ENCODE data around the gene BORCS8.
A peak's percentile ranks its signal among the peaks of the same experiment; 100 is the strongest.
"Not testable (repeated sequence)": the region's sequence is repeated elsewhere in the genome, so short reads cannot be mapped to it uniquely, and the experiment has no call there.

The BORCS8 gene

DNA sequence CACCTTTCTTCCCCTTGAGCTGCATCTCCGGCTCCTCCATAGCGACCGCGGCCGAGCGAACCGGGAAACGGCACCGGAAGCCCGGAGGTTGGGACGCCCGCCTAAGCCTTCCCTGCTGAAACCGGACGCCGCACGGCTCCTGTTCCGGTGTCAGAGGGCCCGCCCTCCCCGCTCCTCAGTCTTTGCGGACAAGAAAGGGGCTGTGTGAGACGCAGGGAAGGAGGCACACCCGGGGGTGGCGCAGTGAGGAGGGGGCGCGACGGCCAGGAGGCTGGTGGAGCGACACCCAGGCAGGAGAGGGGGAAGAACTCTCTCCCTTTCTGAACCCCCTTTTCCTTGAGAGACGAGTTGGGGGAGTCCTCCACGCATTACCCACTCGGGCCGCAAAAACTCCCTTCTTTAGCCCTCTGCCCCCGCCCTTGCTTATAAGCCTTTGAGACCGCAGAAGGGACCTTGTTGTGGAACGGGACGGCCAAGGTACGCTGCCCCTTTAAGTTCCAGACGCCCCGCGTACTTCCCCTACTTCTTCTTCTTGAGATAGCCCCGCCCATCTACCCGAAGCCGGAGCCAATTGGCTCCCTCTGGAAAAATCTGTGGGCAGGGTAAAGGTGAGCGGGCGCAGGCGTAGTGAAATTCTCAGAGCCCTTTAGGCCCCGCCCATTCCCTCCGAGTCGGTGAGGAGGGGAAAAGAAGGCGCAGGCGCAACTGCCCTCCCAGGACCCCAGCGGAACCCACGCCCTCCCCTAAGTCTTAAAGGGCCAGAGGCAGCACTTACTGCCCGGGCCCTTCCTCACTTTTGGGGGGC lies at the start of gene BORCS8, which contains the start of gene RFXANK:
BORCS8 (minus strand) TSS at position 75 of the 805 bp plus-strand sequence; CDS start at position 40, 35 bp downstream.
RFXANK (plus strand) TSS at position 181 of the 805 bp plus-strand sequence. CDS start 1,689 bp downstream, outside the sequence.
- peak; percentile 97 to 100 (median 98) for DNase-seq

DNA sequence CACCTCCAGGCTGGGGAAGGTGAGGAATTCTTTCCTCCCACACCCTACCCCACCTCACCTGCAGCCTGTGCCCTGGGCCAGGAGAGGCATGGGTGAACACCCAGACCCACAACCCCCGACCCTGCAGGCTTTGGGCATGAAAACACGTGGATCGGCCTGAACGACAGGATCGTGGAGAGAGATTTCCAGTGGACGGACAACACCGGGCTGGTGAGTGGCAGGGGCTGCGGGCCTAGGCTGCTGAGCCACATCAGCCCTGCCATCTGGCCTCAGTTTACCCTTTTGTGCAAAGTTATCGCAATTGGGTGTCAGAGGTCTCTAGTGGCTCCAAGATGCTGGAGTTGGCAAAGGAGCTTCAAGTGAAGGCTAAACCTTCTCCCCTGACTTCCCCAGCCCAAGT lies 48.5 kb upstream of the BORCS8 start:
- no peak for DNase-seq

DNA sequence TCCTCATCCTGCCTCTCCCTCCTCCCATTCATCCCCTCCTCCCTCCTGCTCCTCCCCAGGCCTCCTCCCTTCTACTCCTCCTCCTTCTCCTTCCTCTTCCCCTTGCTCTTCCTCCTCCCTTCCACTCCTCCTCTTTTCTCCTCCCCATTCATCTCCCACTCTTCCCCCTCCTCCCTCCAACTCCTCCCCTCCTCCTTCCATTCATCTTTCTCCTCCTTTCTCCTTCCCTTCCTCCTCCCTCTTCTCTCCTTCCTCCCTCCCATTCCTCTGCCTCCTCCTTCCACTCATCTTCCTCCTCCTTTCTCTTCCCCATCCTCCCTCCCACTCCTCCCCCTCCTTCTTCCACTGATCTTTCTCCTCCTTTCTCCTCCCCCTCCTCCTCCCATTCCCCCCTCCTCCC lies 47.7 kb upstream of the BORCS8 start:
- DNase-seq: no peak

DNA sequence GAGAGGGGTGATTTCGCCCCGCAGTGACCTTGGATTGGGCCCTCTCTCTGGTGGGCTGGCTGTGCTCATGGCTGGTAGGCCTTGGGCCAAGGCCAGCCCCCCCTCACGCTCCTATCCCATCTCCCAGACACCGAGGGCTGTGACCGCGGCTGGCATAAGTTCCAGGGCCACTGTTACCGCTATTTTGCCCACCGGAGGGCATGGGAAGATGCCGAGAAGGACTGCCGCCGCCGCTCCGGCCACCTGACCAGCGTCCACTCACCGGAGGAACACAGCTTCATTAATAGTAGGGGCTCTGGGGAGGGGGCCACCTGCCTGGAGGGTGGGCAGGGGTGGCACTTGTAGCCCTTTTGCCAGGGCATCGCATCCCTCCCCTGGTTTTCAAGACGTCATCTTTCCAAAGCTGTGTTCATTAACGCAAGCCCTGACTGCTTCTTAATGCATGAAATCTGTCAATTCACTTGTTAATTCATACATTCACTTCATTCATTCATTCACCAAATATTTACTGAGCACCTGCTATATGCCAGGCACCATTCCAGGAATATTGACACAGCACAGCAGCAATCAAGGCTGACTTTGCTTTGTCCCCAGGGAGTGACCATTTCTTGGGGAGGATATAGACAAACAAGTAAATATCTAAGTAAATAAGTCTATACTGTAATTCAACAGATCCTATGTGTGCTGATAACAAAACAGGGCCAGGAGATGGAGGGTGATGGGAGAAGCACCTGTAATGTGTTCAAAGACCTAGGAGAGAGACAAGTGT lies 46.4 kb upstream of the BORCS8 start:
- no peak for DNase-seq

DNA sequence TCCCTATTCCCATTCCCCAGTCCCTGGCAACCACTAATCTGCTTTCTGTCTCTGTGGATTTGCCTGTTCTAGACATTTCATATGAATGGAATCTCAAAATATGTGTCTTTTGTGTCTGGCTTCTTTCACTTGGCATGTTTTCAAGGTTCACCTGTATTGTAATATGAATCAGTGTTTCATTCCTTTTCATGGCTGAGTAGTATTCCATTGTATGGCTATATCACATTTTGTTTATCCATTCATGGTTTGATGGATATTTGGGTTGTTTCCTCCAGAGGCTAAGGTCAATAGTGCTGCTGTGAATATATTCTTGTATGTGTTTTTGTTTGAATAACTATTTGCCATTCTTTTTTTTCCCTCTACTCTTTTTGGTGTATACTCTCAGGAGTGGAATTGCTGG lies 44.2 kb upstream of the BORCS8 start:
- DNase-seq: no peak

DNA sequence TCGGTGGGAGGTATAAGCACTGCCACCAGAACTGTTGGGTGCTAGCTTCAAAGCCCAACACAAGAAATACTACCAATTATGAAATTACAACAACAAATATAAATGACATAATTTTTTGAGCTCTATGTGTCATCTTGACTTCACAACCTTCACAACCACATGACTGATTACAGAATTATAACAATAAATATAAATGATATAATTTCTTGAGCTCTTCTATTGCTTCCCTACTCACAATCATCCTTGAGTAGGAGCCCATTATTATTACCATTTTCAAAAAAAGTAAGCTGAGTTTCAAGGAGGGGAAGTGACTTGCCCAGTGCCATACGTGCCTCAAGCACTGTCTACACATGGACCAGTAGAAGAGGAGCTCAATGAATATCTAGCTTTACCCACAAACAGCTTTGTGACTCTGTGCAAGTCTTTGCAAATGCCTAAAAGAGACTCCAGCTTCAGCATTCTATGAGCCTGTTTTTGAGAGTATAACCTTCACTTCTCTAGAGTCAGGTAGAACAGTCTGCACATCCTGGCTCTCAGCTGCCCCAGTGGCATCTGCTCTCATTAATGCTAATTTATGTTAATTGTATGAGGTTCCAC lies 42.4 kb upstream of the BORCS8 start:
- DNase-seq: no peak

DNA sequence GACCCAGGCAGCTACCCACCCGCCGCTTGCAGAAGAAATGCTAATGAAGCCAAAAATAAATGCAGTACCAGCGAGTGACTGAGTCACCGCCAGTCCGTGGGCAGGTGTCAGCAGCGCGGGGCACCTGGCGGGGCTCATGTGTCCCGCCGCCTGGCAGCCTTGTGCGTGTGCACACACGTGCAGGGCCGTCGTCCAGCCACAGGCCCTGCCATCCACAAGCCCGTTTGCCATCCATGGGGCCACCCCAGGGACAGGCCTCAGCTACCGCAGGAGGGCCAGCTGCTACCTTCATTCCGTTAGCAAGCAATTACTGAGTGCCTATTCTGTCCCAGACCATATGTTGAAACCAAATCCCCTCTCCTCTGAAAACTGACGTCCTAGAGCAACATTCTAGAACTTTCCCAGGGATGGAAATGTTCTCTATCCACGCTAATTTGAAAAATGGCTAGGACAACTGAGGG lies 40.3 kb upstream of the BORCS8 start:
- no peak for DNase-seq

DNA sequence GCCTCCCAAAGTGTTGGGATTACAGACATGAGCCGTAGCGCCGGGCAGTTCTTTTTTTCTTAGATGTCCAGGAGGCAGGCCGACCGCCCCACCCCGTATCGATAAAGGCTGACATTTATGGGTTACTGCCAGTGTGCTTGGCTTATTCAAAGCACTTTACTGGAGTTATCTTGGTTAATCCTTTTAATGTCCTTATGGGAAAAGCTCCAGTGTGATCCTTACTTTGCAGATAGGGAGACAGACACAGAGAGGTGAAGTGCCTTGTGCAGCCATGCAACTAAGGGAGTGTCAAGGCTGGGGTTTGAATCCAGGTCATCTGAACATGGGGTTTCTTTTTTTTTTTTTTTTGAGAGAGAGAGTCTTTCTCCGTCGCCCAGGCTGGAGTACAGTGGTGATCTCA lies 39.0 kb upstream of the BORCS8 start:
- DNase-seq: no peak

DNA sequence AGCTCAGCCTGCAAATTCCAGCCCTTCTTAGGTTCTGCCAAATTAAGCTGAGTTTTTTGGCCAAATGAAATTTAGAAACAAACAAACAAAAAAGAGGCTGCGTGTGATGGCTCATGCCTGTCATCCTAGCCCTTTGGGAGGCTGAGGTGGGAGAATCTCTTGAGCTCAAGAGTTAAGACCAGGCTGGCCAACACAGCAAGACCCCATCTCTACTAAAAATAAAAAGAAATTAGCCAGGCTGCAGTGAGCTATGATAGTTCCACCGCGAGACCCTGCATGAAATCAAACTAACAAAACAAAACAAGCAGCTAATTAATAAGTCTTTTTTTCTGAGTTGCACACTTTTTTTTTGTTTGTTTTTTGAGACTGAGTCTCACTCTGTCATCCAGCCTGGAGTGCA lies 37.7 kb upstream of the BORCS8 start:
- DNase-seq: no peak

DNA sequence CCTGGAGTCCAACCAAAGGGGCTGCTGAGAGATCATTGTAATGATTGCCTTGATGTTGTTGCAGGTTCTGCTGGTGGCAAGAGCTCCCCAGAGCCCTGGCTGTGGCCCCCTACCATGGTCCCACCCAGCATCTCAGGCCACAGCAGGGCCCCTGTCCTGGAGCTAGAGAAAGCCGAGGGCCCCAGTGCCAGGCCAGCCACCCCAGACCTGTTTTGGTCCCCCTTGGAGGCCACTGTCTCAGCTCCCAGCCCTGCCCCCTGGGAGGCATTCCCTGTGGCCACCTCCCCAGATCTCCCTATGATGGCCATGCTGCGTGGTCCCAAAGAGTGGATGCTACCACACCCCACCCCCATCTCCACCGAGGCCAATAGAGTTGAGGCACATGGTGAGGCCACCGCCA lies 35.3 kb upstream of the BORCS8 start:
- no peak for DNase-seq

DNA sequence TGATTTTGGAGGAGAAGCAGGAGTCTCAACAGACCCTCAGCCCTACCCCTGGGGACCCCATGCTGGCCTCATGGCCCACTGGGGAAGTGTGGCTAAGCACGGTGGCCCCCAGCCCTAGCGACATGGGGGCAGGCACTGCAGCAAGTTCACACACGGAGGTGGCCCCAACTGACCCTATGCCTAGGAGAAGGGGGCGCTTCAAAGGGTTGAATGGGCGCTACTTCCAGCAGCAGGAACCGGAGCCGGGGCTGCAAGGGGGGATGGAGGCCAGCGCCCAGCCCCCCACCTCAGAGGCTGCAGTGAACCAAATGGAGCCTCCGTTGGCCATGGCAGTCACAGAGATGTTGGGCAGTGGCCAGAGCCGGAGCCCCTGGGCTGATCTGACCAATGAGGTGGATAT lies 34.7 kb upstream of the BORCS8 start:
- DNase-seq: no peak

DNA sequence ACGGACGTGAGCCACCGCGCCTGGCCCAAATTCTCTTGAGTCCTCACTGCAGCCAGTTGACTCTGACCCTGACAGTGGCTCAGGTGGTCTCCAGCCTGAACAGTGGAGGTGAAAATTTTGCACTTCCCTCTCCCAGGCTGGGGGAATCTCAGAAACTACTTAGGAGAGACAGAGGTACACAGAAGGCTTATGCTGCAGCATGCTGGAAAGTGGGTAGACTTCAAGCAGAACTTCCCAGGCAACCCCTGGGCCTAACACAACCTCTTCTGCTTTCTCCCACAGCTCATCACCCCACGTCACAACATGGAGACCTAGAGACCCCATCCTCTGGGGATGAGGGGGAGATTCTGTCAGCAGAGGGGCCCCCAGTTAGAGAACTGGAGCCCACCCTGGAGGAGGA lies 34.3 kb upstream of the BORCS8 start:
- DNase-seq: no peak

DNA sequence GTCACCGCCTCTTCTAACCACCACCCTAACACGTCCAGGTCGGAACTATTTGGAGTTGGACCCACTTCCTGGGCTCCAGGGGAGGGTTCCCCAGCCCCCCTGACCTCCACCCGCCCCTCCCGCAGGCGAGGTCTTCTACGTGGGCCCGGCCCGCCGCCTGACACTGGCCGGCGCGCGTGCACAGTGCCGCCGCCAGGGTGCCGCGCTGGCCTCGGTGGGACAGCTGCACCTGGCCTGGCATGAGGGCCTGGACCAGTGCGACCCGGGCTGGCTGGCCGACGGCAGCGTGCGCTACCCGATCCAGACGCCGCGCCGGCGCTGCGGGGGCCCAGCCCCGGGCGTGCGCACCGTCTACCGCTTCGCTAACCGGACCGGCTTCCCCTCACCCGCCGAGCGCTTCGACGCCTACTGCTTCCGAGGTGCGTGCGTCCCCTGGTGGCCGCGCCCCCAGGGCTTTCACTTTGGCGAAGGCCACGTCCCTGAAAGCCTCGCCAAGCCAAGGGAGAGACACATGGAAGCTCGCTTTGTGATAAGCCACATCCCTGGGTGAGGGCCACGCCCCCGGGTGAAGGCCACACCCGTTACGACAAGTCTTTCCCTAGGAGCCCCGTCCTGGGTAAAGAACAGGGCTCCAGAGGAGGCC lies 33.0 kb upstream of the BORCS8 start:
- peak in 1 of 3 experiments; percentile 46 for DNase-seq

DNA sequence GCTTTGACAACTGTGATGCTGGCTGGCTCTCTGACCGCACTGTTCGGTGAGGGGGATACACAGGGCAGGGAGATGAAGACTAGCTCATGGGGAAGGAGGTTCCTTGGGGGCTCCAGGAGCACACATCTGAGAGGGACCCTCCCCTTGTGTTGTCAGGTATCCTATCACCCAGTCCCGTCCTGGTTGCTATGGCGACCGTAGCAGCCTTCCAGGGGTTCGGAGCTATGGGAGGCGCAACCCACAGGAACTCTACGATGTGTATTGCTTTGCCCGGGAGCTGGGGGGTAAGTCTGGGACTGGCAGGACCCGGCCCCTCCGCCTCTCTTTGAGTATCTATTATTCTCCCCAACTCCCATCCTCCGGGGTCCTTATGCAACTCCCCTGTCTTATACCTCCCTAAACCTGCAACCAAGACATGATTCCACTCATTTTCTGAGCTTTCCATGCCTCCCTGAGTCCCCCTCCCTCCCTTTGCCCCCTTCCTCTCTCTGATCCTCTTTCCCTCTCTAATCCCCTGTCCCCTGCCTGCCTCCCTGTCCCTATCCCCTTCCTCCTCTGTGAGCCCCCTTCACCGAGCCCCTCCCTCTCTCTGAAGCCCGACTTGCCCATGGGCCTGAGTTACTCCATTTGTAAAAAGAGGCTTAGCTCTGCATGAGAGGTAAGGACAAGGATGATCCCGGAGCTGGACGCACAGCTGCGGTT lies 32.3 kb upstream of the BORCS8 start:
- DNase-seq: no peak

DNA sequence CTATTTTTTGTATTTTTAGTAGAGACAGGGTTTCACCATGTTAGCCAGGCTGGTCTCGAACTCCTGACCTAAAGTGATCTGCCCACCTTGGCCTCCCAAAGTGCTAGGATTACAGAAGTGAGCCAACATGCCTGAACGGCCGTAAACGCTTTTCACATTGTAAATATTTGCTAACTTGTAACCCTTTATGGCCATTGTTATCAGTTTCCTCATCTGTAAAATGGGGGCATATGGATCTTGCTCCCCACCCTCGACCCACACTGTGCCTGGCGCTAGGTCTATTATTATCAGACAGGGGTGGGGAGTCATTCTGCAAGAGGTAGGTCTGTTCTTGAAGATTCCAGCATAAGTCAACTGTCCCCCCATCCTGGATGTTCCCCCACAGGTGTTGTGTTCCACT lies 31.7 kb upstream of the BORCS8 start:
- no peak for DNase-seq

DNA sequence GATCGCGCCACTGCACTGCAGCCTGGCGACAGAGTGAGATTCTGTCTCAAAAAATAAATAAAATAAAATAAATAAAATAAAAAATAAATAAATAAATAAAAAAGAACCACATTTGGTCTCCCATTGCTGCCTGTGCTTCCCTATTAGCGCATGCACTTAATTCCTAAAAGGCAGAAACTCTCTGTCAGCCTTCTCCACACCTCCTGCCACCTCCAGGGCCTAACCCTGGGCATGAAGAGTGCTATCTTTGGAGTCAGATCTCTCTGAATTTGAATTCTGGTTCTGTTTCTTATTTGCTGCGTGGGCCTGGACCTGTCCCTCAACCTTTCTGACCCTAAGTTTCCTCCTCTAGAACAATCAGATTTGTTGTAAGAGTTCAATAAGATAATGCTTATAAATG lies 31.1 kb upstream of the BORCS8 start:
- no peak for DNase-seq

DNA sequence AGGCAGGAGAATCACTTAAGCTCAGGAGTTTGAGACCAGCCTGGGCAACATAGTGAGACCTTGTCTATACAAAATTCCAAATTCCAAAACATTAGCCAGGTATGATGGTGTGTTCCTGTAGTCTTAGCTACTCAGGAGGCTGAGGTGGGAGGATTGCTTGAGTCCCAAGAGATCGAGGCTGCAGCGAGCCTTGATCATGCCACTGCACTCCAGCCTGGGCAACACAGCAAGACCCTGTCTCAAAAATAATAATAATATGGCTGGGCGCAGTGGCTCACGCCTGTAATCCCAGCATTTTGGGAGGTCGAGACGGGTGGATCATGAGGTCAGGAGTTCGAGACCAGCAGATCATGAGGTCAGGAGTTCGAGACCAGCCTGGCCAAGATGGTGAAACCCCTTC lies 29.0 kb upstream of the BORCS8 start:
- not testable (repeated sequence) for DNase-seq

DNA sequence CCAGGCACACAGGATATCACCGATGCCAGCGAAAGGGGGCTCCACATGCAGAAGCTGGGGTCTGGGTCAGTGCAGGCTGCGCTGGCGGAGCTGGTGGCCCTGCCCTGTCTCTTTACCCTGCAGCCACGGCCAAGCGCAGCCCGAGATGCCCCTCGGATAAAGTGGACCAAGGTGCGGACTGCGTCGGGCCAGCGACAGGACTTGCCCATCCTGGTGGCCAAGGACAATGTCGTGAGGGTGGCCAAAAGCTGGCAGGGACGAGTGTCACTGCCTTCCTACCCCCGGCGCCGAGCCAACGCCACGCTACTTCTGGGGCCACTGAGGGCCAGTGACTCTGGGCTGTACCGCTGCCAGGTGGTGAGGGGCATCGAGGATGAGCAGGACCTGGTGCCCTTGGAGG lies 27.0 kb upstream of the BORCS8 start:
- no peak for DNase-seq

DNA sequence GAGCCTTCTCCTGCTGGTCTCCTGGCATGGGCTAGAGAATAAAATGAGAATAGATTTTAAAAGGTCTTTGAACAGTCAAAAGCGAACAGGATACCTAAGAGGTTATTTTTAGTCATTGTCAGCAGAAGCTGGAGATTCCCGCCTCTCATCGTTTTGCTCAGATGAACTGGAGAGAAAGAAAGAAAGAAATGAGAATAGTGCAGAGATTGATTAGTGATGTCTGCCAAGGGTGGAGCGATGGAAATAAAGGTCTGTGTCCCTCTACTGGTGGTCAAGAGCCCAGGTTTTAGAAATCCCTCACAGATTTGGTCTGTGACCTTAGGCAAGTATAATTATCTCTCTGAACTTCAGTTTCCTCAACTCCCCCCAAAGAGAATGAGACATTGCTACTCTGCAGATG lies 25.1 kb upstream of the BORCS8 start:
- DNase-seq: peak in 1 of 3 experiments; percentile 13

DNA sequence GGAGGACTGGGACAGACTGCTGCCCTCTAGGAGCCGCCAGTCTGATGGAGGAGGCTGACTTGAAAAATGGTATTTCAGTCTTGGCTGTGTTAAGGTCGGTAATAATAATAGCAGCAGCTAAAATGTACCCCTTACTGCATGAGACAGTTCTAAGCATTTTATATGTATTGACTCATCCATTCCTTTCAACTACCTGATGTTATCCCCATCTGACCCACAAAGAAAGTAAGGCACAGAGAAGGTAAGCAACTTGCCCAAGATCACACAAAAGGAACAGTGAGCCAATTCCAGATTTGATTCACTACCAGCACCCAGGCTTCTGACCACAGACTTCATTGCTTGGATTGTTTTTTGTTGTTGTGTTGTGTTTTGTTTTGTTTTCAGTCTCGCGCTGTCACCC lies 23.8 kb upstream of the BORCS8 start:
- DNase-seq: no peak

DNA sequence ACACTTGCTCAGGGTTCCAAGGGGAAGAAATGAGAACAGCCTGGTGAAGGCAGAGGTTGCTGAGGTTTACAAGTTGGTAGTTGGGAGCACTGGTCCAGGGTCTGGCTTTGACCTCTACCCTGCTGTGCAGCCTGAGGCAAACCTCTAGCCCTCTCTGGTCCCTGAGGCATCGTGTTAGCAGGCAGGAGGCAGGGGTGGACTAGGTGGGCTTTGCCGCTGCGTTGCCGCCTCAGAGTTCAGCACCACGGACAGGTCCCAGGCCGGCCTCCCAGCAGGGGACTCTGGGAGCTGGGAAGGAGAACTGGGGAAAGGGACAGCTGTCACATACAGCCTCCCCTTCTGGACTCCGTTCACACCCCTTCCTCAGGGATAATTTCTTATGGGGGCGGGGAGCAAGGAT lies 22.9 kb upstream of the BORCS8 start:
- no peak for DNase-seq

DNA sequence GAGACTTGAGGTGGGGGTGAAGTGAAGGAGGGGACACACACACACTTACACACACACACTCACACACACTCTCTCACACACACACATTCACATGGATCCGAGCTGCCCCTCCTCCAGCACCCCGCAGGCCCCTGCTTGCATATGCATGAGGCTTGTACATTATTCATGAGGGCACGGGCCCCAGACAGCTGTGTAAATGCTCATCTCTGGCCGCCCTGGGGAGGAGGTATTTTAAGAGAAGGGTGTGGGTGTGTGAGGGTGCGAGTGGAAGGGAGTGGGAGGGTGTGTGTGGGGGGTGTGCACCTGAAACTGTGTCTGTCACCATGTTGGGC lies 22.2 kb upstream of the BORCS8 start:
- DNase-seq: peak in 1 of 3 experiments; percentile 7
